Glutamatergic neuron (in vitro differentiated cells): ENCODE results near the gene KIRREL2. TPM values are rescaled to one million over a fixed set of nuclear protein-coding genes. Genes with fewer than 3 reads are reported as not detected.

Experiments
- DNase-seq: peaks from one replicate; pipeline ENCODE4 v3.0.0; 2022
- H3K27ac Mint-ChIP-seq: one replicate; pipeline ENCODE4 v1.8.0; 2020; ENCODE audit warnings: mild to moderate bottlenecking, mixed read lengths, inconsistent platforms; ENCODE audit not compliant: unreplicated experiment
- H3K27me3 Mint-ChIP-seq: one replicate; pipeline ENCODE4 v1.8.0; 2020; ENCODE audit warnings: mild to moderate bottlenecking, moderate library complexity, mixed read lengths, inconsistent platforms; ENCODE audit not compliant: unreplicated experiment
- H3K36me3 Mint-ChIP-seq: one replicate; pipeline ENCODE4 v1.8.0; 2020; ENCODE audit warnings: mild to moderate bottlenecking, mixed read lengths, inconsistent platforms; ENCODE audit not compliant: unreplicated experiment
- H3K4me1 Mint-ChIP-seq: one replicate; pipeline ENCODE4 v1.8.0; 2020; ENCODE audit warnings: mild to moderate bottlenecking, low read depth, mixed read lengths, inconsistent platforms; ENCODE audit not compliant: unreplicated experiment
- H3K4me3 Mint-ChIP-seq: one replicate; pipeline ENCODE4 v1.8.0; 2020; ENCODE audit warnings: mild to moderate bottlenecking, mixed read lengths, inconsistent platforms; ENCODE audit not compliant: unreplicated experiment
- H3K9me3 Mint-ChIP-seq: one replicate; pipeline ENCODE4 v1.8.0; 2020; ENCODE audit warnings: mild to moderate bottlenecking, moderate library complexity, mixed read lengths, inconsistent platforms; ENCODE audit not compliant: unreplicated experiment
- long read RNA-seq: library from polyadenylated mRNA; unstranded; transcript quantifications from one replicate; pipeline ENCODE4 v2.0.0, GENCODE V29; 2020; ENCODE audit not compliant: unreplicated experiment
- total RNA-seq: library from RNA; stranded (reverse); fragmentation: NEBNext Ultra II Directional; extraction: Animal tissue kit (Norgen Biotek cat#: 25700); gene quantifications from one replicate; pipeline ENCODE4 v1.2.1, GENCODE V29; 2021; ENCODE audit not compliant: unreplicated experiment
- TF ChIP-seq, protein P1 (sequence below): fragments of 200-600 bp; sonication (generic); IDR thresholded peaks from one replicate; pipeline ENCODE4 v1.5.0; 2021; ENCODE audit not compliant: partially characterized antibody, unreplicated experiment

KIRREL2 gene
- 47.1 TPM for total RNA-seq
- long read RNA-seq, partial matches to known transcripts, result 3 of 13 reads
- long read RNA-seq, other reads (novel, unspliced or antisense), result 7 of 13 reads

DNA sequence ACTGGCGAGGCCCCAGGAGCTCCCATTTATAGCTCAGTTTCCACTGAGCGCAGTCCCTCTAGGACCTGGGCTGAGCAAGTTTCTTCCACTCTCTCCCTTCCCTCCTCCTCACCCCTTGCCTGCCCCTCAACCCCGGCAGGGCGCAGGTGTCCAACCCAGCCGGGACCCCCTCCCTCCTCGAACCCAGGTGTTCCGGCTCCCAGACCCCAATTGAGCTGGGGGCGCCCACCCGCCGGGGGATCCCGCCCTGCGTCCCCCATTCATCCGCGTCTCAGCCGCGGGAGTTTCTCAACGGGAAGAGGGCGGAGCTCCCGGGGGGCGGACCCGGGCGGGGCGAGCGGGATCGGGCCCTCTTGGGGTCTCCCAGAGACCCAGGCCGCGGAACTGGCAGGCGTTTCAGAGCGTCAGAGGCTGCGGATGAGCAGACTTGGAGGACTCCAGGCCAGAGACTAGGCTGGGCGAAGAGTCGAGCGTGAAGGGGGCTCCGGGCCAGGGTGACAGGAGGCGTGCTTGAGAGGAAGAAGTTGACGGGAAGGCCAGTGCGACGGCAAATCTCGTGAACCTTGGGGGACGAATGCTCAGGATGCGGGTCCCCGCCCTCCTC is at the start of gene KIRREL2:
Gene KIRREL2 (plus strand): TSS at position 366 of the 604 bp plus-strand sequence. CDS start 209 bp downstream, at position 575.
- H3K9me3 Mint-ChIP-seq, result peaks cover 14% of the 10 kb centered on the region
- TF ChIP-seq, protein P1, sequence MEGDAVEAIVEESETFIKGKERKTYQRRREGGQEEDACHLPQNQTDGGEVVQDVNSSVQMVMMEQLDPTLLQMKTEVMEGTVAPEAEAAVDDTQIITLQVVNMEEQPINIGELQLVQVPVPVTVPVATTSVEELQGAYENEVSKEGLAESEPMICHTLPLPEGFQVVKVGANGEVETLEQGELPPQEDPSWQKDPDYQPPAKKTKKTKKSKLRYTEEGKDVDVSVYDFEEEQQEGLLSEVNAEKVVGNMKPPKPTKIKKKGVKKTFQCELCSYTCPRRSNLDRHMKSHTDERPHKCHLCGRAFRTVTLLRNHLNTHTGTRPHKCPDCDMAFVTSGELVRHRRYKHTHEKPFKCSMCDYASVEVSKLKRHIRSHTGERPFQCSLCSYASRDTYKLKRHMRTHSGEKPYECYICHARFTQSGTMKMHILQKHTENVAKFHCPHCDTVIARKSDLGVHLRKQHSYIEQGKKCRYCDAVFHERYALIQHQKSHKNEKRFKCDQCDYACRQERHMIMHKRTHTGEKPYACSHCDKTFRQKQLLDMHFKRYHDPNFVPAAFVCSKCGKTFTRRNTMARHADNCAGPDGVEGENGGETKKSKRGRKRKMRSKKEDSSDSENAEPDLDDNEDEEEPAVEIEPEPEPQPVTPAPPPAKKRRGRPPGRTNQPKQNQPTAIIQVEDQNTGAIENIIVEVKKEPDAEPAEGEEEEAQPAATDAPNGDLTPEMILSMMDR, result no peak
- peaks cover 39% of the 10 kb centered on the region for H3K4me1 Mint-ChIP-seq
- H3K4me3 Mint-ChIP-seq, result peak within 1 kb of the TSS; percentile 94
- peak; percentile 85 for DNase-seq
- H3K27me3 Mint-ChIP-seq, result peaks cover 21% of the 10 kb centered on the region
- no peaks in the 10 kb centered on the region for H3K36me3 Mint-ChIP-seq
- H3K27ac Mint-ChIP-seq, result peak within 1 kb of the TSS; percentile 94

GRCh38 chr19:35807633-35808032 is 49.1 kb upstream of the KIRREL2 start:
- Mint-ChIP-seq H3K4me3 (no peak overlapping the region), H3K4me1 (no peaks in the 10 kb centered on the region), H3K9me3 (peaks cover 2% of the 10 kb centered on the region), H3K27me3 (no peaks in the 10 kb centered on the region), H3K27ac (no peak overlapping the region), H3K36me3 (no peaks in the 10 kb centered on the region)
- DNase-seq, result no peak
- TF ChIP-seq, protein P1, result no peak

DNA sequence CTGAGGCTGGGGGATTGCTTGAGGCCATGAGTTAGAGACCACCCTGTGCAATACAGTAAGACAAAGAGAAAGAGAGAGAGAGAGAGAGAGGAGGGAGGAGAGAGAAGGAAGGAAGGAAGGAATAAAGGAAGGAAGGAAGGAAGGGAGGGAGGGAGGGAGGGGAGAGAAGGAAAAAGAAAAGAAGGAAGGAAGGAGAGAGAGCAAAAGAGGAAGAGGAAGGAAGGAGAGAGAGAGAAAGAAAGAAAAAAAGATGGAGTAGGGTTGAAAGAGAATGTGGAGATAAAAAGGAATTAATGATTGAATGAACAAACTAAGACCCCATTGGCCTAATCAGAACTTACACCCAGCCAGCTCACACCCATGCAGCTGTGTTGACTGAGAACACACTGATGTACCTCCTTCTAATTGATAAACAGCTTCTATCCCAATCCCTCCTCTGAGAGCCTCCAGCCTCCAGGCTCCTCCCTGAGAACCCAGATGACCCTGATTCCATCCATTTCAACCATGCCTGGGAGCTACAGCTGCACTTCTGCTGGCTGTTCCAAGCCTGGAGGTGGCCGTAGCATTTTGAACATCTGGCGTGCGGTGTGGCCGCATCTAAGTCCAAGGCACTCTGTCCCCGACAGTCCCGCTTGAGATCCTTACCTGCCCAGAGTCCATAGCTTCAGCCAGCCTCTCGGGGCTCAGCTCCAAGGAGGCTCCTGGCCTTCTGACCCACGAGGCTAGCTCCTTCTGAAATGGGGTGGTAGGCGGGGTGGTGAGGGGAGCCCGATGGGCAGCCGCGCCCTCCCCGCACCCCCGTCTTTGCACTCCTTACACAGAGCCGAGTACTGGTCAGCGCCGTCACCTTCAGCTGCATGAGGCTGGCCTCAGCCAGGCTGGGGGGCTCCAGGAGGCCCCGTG is 45.1 kb upstream of the KIRREL2 start:
- TF ChIP-seq, protein P1, result no peak
- Mint-ChIP-seq H3K27me3 (peaks cover 2% of the 10 kb centered on the region), H3K36me3 (no peaks in the 10 kb centered on the region), H3K9me3 (no peaks in the 10 kb centered on the region), H3K4me3 (no peak overlapping the region), H3K27ac (no peak overlapping the region), H3K4me1 (no peaks in the 10 kb centered on the region)
- DNase-seq, result no peak

GRCh38 chr19:35812220-35813042 is 44.3 kb upstream of the KIRREL2 start, which contains the start of gene PRODH2:
Gene PRODH2 (minus strand): TSS chr19:35812845. CDS start chr19:35812805, 40 bp downstream.
- Mint-ChIP-seq H3K4me1 (no peaks in the 10 kb centered on the region), H3K27ac (no peak within 1 kb of the TSS), H3K36me3 (no peaks in the 10 kb centered on the region), H3K27me3 (peaks cover 2% of the 10 kb centered on the region), H3K4me3 (no peak within 1 kb of the TSS), H3K9me3 (no peaks in the 10 kb centered on the region)
- TF ChIP-seq, protein P1, result no peak
- DNase-seq, result no peak
